Measurements from ENCODE around the gene NCKAP5. TPM values are rescaled to one million over a fixed set of nuclear protein-coding genes. Genes with fewer than 3 reads are reported as not detected.
A peak's percentile ranks its signal among the peaks of the same experiment; 100 is the strongest.

Gene NCKAP5
- total and polyA plus RNA-seq, 8 donors = 0.23 to 1.5 (median 0.44) TPM

DNA sequence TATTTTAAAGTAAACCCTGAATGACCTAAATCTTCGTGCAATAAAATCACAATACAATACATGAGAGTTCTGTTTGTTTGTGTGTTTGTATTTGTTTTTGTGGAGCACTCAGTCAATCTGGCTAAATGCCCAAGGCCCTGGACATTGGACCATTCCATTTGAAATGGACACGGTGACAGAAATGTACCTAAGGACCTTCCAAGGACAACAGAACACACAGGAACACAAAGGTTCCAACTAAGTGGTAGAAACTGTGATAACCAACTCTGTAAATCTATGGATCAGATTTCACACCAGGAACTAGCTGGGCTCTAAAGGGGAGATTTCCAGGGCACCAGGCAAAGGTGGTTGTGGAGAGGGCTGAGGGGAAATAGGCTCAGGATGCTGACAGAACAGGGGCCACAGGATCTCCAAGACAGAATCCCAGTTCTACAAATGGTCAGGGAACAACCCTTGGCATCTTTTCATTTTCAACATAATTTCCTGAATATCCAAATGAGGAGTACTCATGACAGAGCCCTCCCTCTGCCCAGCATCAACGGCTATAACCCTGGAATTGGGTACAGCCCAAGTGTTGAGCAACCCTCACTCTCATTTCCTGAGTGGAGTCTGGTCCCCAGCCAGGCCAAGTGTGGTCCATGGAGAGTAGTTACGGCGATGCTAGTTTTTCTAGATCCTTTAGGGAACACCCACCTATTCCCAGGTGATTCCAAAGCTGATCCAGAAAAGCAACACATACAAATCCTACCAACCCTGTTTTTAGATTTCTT, 78.4 kb downstream of the NCKAP5 start:
- ATAC-seq = peak; percentile 56 to 80 (median 76)
- intact Hi-C loops (cut with DNase I) = no loop called here
- no peak for FAIRE-seq
- DNase-seq = peak in 3 of 6 donors; percentile 28 to 44 (median 28)
- 41 to 44% methylated on average over 5 of the region's 5 CpGs for WGBS, 2 donors
- no peaks in the 10 kb centered on the region for H3K27me3 ChIP-seq
- H3K9me3 ChIP-seq = no peaks in the 10 kb centered on the region
- no peak overlapping the region for H3K27ac ChIP-seq
- no peaks in the 10 kb centered on the region for H3K36me3 ChIP-seq
- H3K4me1 ChIP-seq = no peaks in the 10 kb centered on the region
- TF ChIP-seq CTCF (IDR thresholded peaks at IDR 0.05) = no peak
- no peak overlapping the region for H3K4me3 ChIP-seq

GRCh38 chr2:133489146-133489545, 79.1 kb downstream of the NCKAP5 start:
- DNase-seq (no peak), ATAC-seq (no peak), FAIRE-seq (no peak)
- no peak for TF ChIP-seq CTCF (IDR thresholded peaks at IDR 0.05)
- H3K27me3 ChIP-seq = no peaks in the 10 kb centered on the region
- H3K9me3 ChIP-seq = no peaks in the 10 kb centered on the region
- 84 to 85% methylated on average over 1 of the region's 1 CpG for WGBS, 2 donors
- intact Hi-C loops (cut with DNase I) = no loop called here
- no peaks in the 10 kb centered on the region for H3K36me3 ChIP-seq
- H3K4me1 ChIP-seq = no peaks in the 10 kb centered on the region
- no peak overlapping the region for H3K27ac ChIP-seq
- no peak overlapping the region for H3K4me3 ChIP-seq

DNA sequence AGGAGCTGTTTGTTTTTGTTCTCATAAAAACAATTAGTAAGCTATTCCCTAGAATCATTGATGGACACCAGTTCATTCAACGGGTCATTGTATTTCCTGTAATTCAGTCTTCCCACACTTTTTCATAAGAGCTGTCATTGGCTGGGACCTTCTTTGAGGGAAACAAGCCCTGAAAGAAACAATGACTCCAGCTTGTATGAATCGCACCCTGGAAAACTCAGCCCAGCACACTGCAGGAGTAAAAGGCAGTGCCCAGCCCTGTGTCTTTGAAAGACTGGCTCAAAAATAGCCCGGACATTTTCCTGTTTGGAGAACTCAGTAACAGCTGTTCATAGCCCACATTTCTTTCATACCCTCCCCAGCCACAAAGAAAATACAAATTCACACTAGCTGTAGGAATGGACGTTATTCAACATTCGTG, 81.5 kb downstream of the NCKAP5 start:
- intact Hi-C loops (cut with DNase I) = no loop called here
- no peaks in the 10 kb centered on the region for H3K27me3 ChIP-seq
- no peak for DNase-seq
- peak overlapping the region in 1 of 4 donors; percentile 5 for H3K27ac ChIP-seq
- no peaks in the 10 kb centered on the region for H3K4me1 ChIP-seq
- no peaks in the 10 kb centered on the region for H3K9me3 ChIP-seq
- TF ChIP-seq CTCF (IDR thresholded peaks at IDR 0.05) = no peak
- H3K4me3 ChIP-seq = no peak overlapping the region
- no peak for FAIRE-seq
- 40 to 46% methylated on average over 5 of the region's 5 CpGs for WGBS, 2 donors
- ATAC-seq = peak in 3 of 4 donors; percentile 20 to 61 (median 52)
- no peaks in the 10 kb centered on the region for H3K36me3 ChIP-seq

DNA sequence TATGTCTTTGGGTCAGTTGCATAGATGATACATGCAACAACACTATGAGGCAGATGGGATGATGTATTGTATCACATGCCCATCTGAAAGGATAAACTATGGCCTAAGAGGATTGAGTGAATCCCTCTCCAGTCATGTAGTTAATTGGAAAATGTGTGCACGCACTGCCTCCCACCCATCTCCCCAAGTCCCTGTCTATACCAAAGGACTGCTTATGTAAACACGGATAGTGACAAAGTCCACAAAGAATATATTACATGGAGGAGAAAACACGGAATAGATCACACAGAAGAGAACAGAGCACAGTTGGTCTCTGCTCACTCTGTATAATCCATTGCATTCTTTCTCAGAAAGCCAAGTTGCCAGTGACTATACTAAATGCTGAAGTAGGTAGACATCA, 82.4 kb downstream of the NCKAP5 start:
- 58 to 63% methylated on average over 3 of the region's 3 CpGs for WGBS, 2 donors
- FAIRE-seq (no peak), DNase-seq (no peak), ATAC-seq (no peak)
- H3K4me3 ChIP-seq = no peak overlapping the region
- no peaks in the 10 kb centered on the region for H3K9me3 ChIP-seq
- no peak for TF ChIP-seq CTCF (IDR thresholded peaks at IDR 0.05)
- H3K36me3 ChIP-seq = no peaks in the 10 kb centered on the region
- no peaks in the 10 kb centered on the region for H3K4me1 ChIP-seq
- intact Hi-C loops (cut with DNase I) = no loop called here
- no peaks in the 10 kb centered on the region for H3K27me3 ChIP-seq
- H3K27ac ChIP-seq = no peak overlapping the region

- Histone ChIP-seq H3K4me3 (no peak overlapping the region), H3K4me1 (no peaks in the 10 kb centered on the region), H3K27ac (no peak overlapping the region), H3K9me3 (no peaks in the 10 kb centered on the region), H3K36me3 (no peaks in the 10 kb centered on the region), H3K27me3 (no peaks in the 10 kb centered on the region)
- DNase-seq (no peak), ATAC-seq (no peak), FAIRE-seq (no peak)
- TF ChIP-seq CTCF (IDR thresholded peaks at IDR 0.05) = no peak
- intact Hi-C loops (cut with DNase I) = no loop called here
- 52 to 68% methylated on average over 3 of the region's 3 CpGs for WGBS, 2 donors
Measured at GRCh38 chr2:133484784-133485183, 83.5 kb downstream of the NCKAP5 start.

Data from pancreas (tissue), 10 donors.